ENCODE data around the gene JAZF1. TPM values are rescaled to one million over a fixed set of nuclear protein-coding genes. Genes with fewer than 3 reads are reported as not detected.

JAZF1 gene
- polyA plus RNA-seq, 3 donors = 12.1 to 18.1 (median 17.2) TPM

DNA sequence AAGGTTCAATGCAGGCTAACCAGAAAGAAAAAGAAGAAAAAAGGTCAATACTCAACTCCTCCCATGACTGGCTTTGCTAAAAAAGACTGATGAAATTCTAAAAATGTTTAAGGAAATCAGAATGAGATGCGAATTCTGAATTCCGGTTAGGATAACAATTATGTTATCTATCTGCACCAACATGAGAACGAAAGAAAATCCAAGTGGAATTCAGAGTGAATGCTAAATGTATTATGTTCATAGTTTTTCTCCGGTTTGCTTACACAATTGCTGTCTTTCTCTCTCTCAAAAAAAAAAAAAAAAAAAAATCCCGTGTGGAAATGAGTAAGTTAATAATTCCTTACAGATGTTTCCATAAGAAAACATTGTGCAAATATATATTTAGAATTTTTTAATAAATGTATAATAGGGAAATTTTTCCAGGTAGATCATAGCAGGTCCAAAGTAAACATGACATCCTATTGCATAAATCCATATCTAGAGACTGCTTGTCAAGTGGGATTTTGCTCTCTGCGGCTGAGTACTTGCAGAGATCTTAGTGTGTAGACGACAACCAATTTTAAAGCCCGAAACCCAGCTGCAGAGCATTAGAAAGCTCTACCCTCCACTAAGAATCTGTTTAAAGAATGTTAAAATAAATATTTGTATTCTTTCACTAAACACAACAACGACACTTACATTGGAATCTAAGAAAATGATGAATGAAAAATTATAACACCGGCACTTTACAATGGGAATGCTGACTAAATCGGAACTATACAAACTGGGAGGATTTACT lies 104.0 kb downstream of the JAZF1 start:
- no peak overlapping the region for H3K27ac Mint-ChIP-seq
- no CpG with 5 or more reads among the region's 11 CpGs for WGBS (ENCODE audit: insufficient coverage)
- H4K20me1 ChIP-seq (ENCODE audit: insufficient read depth, low read length) = peaks cover 29% of the 10 kb centered on the region

DNA sequence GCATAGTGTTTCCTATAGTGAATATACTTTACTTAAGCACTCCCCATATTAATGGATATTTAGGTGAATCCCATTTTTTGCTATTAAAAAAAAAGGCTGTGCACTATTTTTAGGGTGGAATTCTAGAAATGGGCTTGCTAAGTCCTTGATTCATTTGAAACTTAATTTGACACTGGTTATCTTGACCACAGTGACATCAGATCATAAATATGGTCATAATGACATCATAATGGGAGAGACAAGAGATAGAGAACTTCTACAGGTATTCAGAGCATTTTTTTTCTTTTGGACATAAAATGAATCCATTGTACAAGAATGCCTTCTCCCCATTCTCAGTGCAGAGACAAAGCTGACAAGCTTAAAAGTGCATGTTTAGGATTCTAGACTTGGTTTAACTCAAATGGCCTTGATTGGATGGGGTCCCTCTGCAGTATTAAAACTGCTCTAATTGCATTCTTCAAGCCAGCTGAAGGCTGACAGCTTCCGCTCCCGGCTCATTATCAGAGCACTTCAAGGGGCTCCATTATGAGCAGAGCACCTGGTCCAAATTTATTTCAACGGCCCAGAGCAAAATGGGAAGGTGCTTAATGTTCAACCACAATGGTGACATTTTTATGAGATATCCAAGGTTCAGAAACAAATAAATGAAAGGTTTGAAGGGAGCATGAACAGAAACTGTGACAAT lies 104.8 kb downstream of the JAZF1 start:
- Histone ChIP-seq H3K36me3 (replicated peaks in 1 of 2; ENCODE audit: control insufficient read depth in 1 of 2, insufficient read depth in 2 of 2, low read length in 2 of 2) (peaks cover 2% of the 10 kb centered on the region in 2 donors), H3K4me2 (replicated peaks; ENCODE audit: extremely low read depth, low read length, poor library complexity, severe bottlenecking) (no peak overlapping the region), H3K79me2 (ENCODE audit: insufficient read depth, low read length) (peaks cover 84% of the 10 kb centered on the region), H4K20me1 (ENCODE audit: insufficient read depth, low read length) (peaks cover 34% of the 10 kb centered on the region), H3K27ac (ENCODE audit: low read depth in 1 of 2, low read length in 2 of 2) (no peak overlapping the region), H3K9ac (ENCODE audit: insufficient read depth, low read length, poor library complexity, severe bottlenecking) (no peak overlapping the region), H3K4me3 (replicated peaks in 1 of 3; ENCODE audit: low read depth in 2 of 3, low read length in 3 of 3) (no peak overlapping the region), H3K4me1 (ENCODE audit: control insufficient read depth in 1 of 2, insufficient read depth in 2 of 2, low read length in 2 of 2) (peaks cover 28 to 30% of the 10 kb centered on the region in 2 donors), H3K9me3 (replicated peaks in 1 of 2; ENCODE audit: control insufficient read depth in 1 of 2, insufficient read depth in 1 of 2, low read length in 2 of 2) (no peaks in the 10 kb centered on the region), H3K27me3 (ENCODE audit: control insufficient read depth in 2 of 2, insufficient read depth in 2 of 2, low read length in 2 of 2) (no peaks in the 10 kb centered on the region), H2AFZ (ENCODE audit: insufficient read depth, low read depth, low read length, poor library complexity, severe bottlenecking) (no peak overlapping the region)
- intact Hi-C loops (cut with micrococcal nuclease) = no loop called here
- peaks cover 0 to 1% (median 0%) of the 10 kb centered on the region in 3 donors for H3K27me3 Mint-ChIP-seq (ENCODE audit: low read depth in 3 of 3)
- H3K36me3 Mint-ChIP-seq = peaks cover 19 to 21% of the 10 kb centered on the region in 2 donors
- no peak for DNase-seq
- 100% methylated on average over 3 of the region's 3 CpGs for whole genome bisulfite sequencing (ENCODE audit: insufficient coverage)
- H3K9me3 Mint-ChIP-seq = no peaks in the 10 kb centered on the region
- H3K4me1 Mint-ChIP-seq = peaks cover 29% of the 10 kb centered on the region
- no peak overlapping the region for H3K27ac Mint-ChIP-seq
- H3K4me3 Mint-ChIP-seq = no peak overlapping the region
- TF ChIP-seq, protein P1, sequence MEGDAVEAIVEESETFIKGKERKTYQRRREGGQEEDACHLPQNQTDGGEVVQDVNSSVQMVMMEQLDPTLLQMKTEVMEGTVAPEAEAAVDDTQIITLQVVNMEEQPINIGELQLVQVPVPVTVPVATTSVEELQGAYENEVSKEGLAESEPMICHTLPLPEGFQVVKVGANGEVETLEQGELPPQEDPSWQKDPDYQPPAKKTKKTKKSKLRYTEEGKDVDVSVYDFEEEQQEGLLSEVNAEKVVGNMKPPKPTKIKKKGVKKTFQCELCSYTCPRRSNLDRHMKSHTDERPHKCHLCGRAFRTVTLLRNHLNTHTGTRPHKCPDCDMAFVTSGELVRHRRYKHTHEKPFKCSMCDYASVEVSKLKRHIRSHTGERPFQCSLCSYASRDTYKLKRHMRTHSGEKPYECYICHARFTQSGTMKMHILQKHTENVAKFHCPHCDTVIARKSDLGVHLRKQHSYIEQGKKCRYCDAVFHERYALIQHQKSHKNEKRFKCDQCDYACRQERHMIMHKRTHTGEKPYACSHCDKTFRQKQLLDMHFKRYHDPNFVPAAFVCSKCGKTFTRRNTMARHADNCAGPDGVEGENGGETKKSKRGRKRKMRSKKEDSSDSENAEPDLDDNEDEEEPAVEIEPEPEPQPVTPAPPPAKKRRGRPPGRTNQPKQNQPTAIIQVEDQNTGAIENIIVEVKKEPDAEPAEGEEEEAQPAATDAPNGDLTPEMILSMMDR (IDR thresholded peaks at IDR 0.05) = no peak

More for the DNA sequence above, 104.0 kb downstream of the JAZF1 start:
- H3K9ac ChIP-seq (ENCODE audit: insufficient read depth, low read length, poor library complexity, severe bottlenecking) = no peak overlapping the region
- no peak overlapping the region for H3K4me2 ChIP-seq (replicated peaks; ENCODE audit: extremely low read depth, low read length, poor library complexity, severe bottlenecking)
- intact Hi-C loops (cut with micrococcal nuclease) = no loop called here
- H3K4me1 Mint-ChIP-seq = peaks cover 37% of the 10 kb centered on the region
- H3K9me3 ChIP-seq (replicated peaks in 1 of 2; ENCODE audit: control insufficient read depth in 1 of 2, insufficient read depth in 1 of 2, low read length in 2 of 2) = no peaks in the 10 kb centered on the region
- H3K79me2 ChIP-seq (ENCODE audit: insufficient read depth, low read length) = peaks cover 88% of the 10 kb centered on the region
- TF ChIP-seq, protein P1 (IDR thresholded peaks at IDR 0.05) = no peak
- H3K27ac ChIP-seq (ENCODE audit: low read depth in 1 of 2, low read length in 2 of 2) = no peak overlapping the region
- H2AFZ ChIP-seq (ENCODE audit: insufficient read depth, low read depth, low read length, poor library complexity, severe bottlenecking) = no peak overlapping the region
- H3K4me3 ChIP-seq (replicated peaks in 1 of 3; ENCODE audit: low read depth in 2 of 3, low read length in 3 of 3) = no peak overlapping the region
- peaks cover 0 to 2% of the 10 kb centered on the region in 2 donors for H3K36me3 ChIP-seq (replicated peaks in 1 of 2; ENCODE audit: control insufficient read depth in 1 of 2, insufficient read depth in 2 of 2, low read length in 2 of 2)
- peaks cover 36 to 38% of the 10 kb centered on the region in 2 donors for H3K4me1 ChIP-seq (ENCODE audit: control insufficient read depth in 1 of 2, insufficient read depth in 2 of 2, low read length in 2 of 2)
- no peak for DNase-seq
- no peaks in the 10 kb centered on the region for H3K9me3 Mint-ChIP-seq
- peaks cover 12 to 18% of the 10 kb centered on the region in 2 donors for H3K36me3 Mint-ChIP-seq
- no peak overlapping the region for H3K4me3 Mint-ChIP-seq
- peaks cover 0 to 1% (median 0%) of the 10 kb centered on the region in 3 donors for H3K27me3 Mint-ChIP-seq (ENCODE audit: low read depth in 3 of 3)
- H3K27me3 ChIP-seq (ENCODE audit: control insufficient read depth in 2 of 2, insufficient read depth in 2 of 2, low read length in 2 of 2) = no peaks in the 10 kb centered on the region
